ENCODE data around the gene PCBP4.
"Not testable (repeated sequence)": the region's sequence is repeated elsewhere in the genome, so short reads cannot be mapped to it uniquely, and the experiment has no call there.

The PCBP4 gene

GRCh38 chr3:51992017-51992682, 24.9 kb upstream of the PCBP4 start:
- H3K27ac ChIP-seq (ENCODE audit: low read length): no peak overlapping the region
- no peaks in the 10 kb centered on the region for H3K9me3 ChIP-seq (ENCODE audit: control insufficient read depth in 1 of 2, low read length in 2 of 2)
- H3K4me1 ChIP-seq (ENCODE audit: control insufficient read depth in 1 of 2, insufficient read depth in 2 of 2, low read length in 2 of 2): peaks cover 12 to 19% of the 10 kb centered on the region in 2 donors
- peaks cover 17 to 31% of the 10 kb centered on the region in 2 donors for H3K36me3 ChIP-seq (ENCODE audit: control insufficient read depth in 1 of 2, insufficient read depth in 2 of 2, low read length in 2 of 2)
- no peaks in the 10 kb centered on the region for H3K27me3 ChIP-seq (ENCODE audit: low read depth, low read length)
- no peak overlapping the region for H3K4me3 ChIP-seq (ENCODE audit: low read depth in 1 of 2, low read length in 2 of 2)

GRCh38 chr3:51990501-51990971, 23.3 kb upstream of the PCBP4 start:
- Histone ChIP-seq H3K4me1 (ENCODE audit: control insufficient read depth in 1 of 2, insufficient read depth in 2 of 2, low read length in 2 of 2) (peaks cover 12 to 19% of the 10 kb centered on the region in 2 donors), H3K36me3 (ENCODE audit: control insufficient read depth in 1 of 2, insufficient read depth in 2 of 2, low read length in 2 of 2) (peaks cover 17 to 31% of the 10 kb centered on the region in 2 donors)
- not testable (repeated sequence) for H3K9me3 ChIP-seq (ENCODE audit: control insufficient read depth in 1 of 2, low read length in 2 of 2); H3K27ac ChIP-seq (ENCODE audit: low read length); H3K27me3 ChIP-seq (ENCODE audit: low read depth, low read length); H3K4me3 ChIP-seq (ENCODE audit: low read depth in 1 of 2, low read length in 2 of 2)

GRCh38 chr3:51988286-51989146, 21.3 kb upstream of the PCBP4 start:
- H3K4me3 ChIP-seq (ENCODE audit: low read depth in 1 of 2, low read length in 2 of 2): no peak overlapping the region
- peaks cover 0 to 14% of the 10 kb centered on the region in 2 donors for H3K4me1 ChIP-seq (ENCODE audit: control insufficient read depth in 1 of 2, insufficient read depth in 2 of 2, low read length in 2 of 2)
- H3K36me3 ChIP-seq (ENCODE audit: control insufficient read depth in 1 of 2, insufficient read depth in 2 of 2, low read length in 2 of 2): peaks cover 7 to 18% of the 10 kb centered on the region in 2 donors
- H3K27ac ChIP-seq (ENCODE audit: low read length): no peak overlapping the region
- no peaks in the 10 kb centered on the region for H3K9me3 ChIP-seq (ENCODE audit: control insufficient read depth in 1 of 2, low read length in 2 of 2)
- no peaks in the 10 kb centered on the region for H3K27me3 ChIP-seq (ENCODE audit: low read depth, low read length)

GRCh38 chr3:51987568-51987967, 20.3 kb upstream of the PCBP4 start:
- peaks cover 4 to 9% of the 10 kb centered on the region in 2 donors for H3K36me3 ChIP-seq (ENCODE audit: control insufficient read depth in 1 of 2, insufficient read depth in 2 of 2, low read length in 2 of 2)

GRCh38 chr3:51986010-51986947, 19.0 kb upstream of the PCBP4 start:
- peaks cover 6 to 24% of the 10 kb centered on the region in 2 donors for H3K4me1 ChIP-seq (ENCODE audit: control insufficient read depth in 1 of 2, insufficient read depth in 2 of 2, low read length in 2 of 2)
- H3K9me3 ChIP-seq (ENCODE audit: control insufficient read depth in 1 of 2, low read length in 2 of 2): no peaks in the 10 kb centered on the region
- H3K27ac ChIP-seq (ENCODE audit: low read length): no peak overlapping the region
- no peaks in the 10 kb centered on the region for H3K36me3 ChIP-seq (ENCODE audit: control insufficient read depth in 1 of 2, insufficient read depth in 2 of 2, low read length in 2 of 2)
- H3K27me3 ChIP-seq (ENCODE audit: low read depth, low read length): no peaks in the 10 kb centered on the region
- no peak overlapping the region for H3K4me3 ChIP-seq (ENCODE audit: low read depth in 1 of 2, low read length in 2 of 2)

More at GRCh38 chr3:51987568-51987967, 20.3 kb upstream of the PCBP4 start:
- Histone ChIP-seq H3K27ac (ENCODE audit: low read length) (no peak overlapping the region), H3K9me3 (ENCODE audit: control insufficient read depth in 1 of 2, low read length in 2 of 2) (no peaks in the 10 kb centered on the region), H3K4me3 (ENCODE audit: low read depth in 1 of 2, low read length in 2 of 2) (no peak overlapping the region), H3K27me3 (ENCODE audit: low read depth, low read length) (no peaks in the 10 kb centered on the region), H3K4me1 (ENCODE audit: control insufficient read depth in 1 of 2, insufficient read depth in 2 of 2, low read length in 2 of 2) (peaks cover 3 to 17% of the 10 kb centered on the region in 2 donors)

GRCh38 chr3:51985063-51985462, 17.8 kb upstream of the PCBP4 start:
- Histone ChIP-seq H3K36me3 (ENCODE audit: control insufficient read depth in 1 of 2, insufficient read depth in 2 of 2, low read length in 2 of 2) (peaks cover 0 to 5% of the 10 kb centered on the region in 2 donors), H3K27ac (ENCODE audit: low read length) (no peak overlapping the region), H3K4me1 (ENCODE audit: control insufficient read depth in 1 of 2, insufficient read depth in 2 of 2, low read length in 2 of 2) (peaks cover 6 to 24% of the 10 kb centered on the region in 2 donors), H3K9me3 (ENCODE audit: control insufficient read depth in 1 of 2, low read length in 2 of 2) (no peaks in the 10 kb centered on the region), H3K27me3 (ENCODE audit: low read depth, low read length) (no peaks in the 10 kb centered on the region), H3K4me3 (ENCODE audit: low read depth in 1 of 2, low read length in 2 of 2) (no peak overlapping the region)

- peak overlapping the region in 1 of 2 donors; percentile 71 for H3K4me3 ChIP-seq (ENCODE audit: low read depth in 1 of 2, low read length in 2 of 2)
These were observed 17.0 kb upstream of the PCBP4 start for GRCh38 chr3:51984269-51984647.

GRCh38 chr3:51983578-51984268, 16.5 kb upstream of the PCBP4 start:
- Histone ChIP-seq H3K4me1 (ENCODE audit: control insufficient read depth in 1 of 2, insufficient read depth in 2 of 2, low read length in 2 of 2) (peaks cover 6 to 19% of the 10 kb centered on the region in 2 donors), H3K27ac (ENCODE audit: low read length) (peak overlapping the region; percentile 96), H3K4me3 (ENCODE audit: low read depth in 1 of 2, low read length in 2 of 2) (peak overlapping the region; percentile 71 to 83), H3K27me3 (ENCODE audit: low read depth, low read length) (no peaks in the 10 kb centered on the region), H3K36me3 (ENCODE audit: control insufficient read depth in 1 of 2, insufficient read depth in 2 of 2, low read length in 2 of 2) (peaks cover 0 to 5% of the 10 kb centered on the region in 2 donors), H3K9me3 (ENCODE audit: control insufficient read depth in 1 of 2, low read length in 2 of 2) (no peaks in the 10 kb centered on the region)

More at GRCh38 chr3:51984269-51984647, 17.0 kb upstream of the PCBP4 start:
- Histone ChIP-seq H3K27me3 (ENCODE audit: low read depth, low read length) (no peaks in the 10 kb centered on the region), H3K27ac (ENCODE audit: low read length) (peak overlapping the region; percentile 96), H3K9me3 (ENCODE audit: control insufficient read depth in 1 of 2, low read length in 2 of 2) (no peaks in the 10 kb centered on the region), H3K4me1 (ENCODE audit: control insufficient read depth in 1 of 2, insufficient read depth in 2 of 2, low read length in 2 of 2) (peaks cover 6 to 20% of the 10 kb centered on the region in 2 donors), H3K36me3 (ENCODE audit: control insufficient read depth in 1 of 2, insufficient read depth in 2 of 2, low read length in 2 of 2) (peaks cover 0 to 5% of the 10 kb centered on the region in 2 donors)

- peak within 1 kb of the TSS; percentile 71 to 83 for H3K4me3 ChIP-seq (ENCODE audit: low read depth in 1 of 2, low read length in 2 of 2)
- peaks cover 6 to 19% of the 10 kb centered on the region in 2 donors for H3K4me1 ChIP-seq (ENCODE audit: control insufficient read depth in 1 of 2, insufficient read depth in 2 of 2, low read length in 2 of 2)
- no peaks in the 10 kb centered on the region for H3K27me3 ChIP-seq (ENCODE audit: low read depth, low read length)
- peak within 1 kb of the TSS; percentile 96 for H3K27ac ChIP-seq (ENCODE audit: low read length)
- no peaks in the 10 kb centered on the region for H3K9me3 ChIP-seq (ENCODE audit: control insufficient read depth in 1 of 2, low read length in 2 of 2)
- H3K36me3 ChIP-seq (ENCODE audit: control insufficient read depth in 1 of 2, insufficient read depth in 2 of 2, low read length in 2 of 2): peaks cover 0 to 5% of the 10 kb centered on the region in 2 donors
These were observed 15.8 kb upstream of the PCBP4 start, which contains the start of gene ACY1 for GRCh38 chr3:51982838-51983577. Gene ACY1 (plus strand): TSS chr3:51983535. CDS start chr3:51984065, 530 bp downstream.

Data from muscle layer of duodenum (tissue), 2 donors.